Measurements from ENCODE around the gene PTP4A2. TPM values are rescaled to one million over a fixed set of nuclear protein-coding genes. Genes with fewer than 3 reads are reported as not detected.

The PTP4A2 gene
- total RNA-seq, 1 experiment from 2014 or later: 169 TPM

- Histone ChIP-seq H3K4me1 (peaks cover 47% of the 10 kb centered on the region), H3K4me3 (ENCODE audit: low read depth, low read length) (no peak overlapping the region), H3K36me3 (ENCODE audit: control insufficient read depth, insufficient read depth, low read length) (no peaks in the 10 kb centered on the region), H3K9me3 (no peaks in the 10 kb centered on the region), H3K27me3 (replicated peaks; ENCODE audit: control insufficient read depth, insufficient read depth, low read length) (no peaks in the 10 kb centered on the region)
- H3K4me1 Mint-ChIP-seq (ENCODE audit: low read depth, unreplicated experiment): peaks cover 27% of the 10 kb centered on the region
- no peaks in the 10 kb centered on the region for H3K27me3 Mint-ChIP-seq (ENCODE audit: insufficient read depth, unreplicated experiment)
- peak overlapping the region; percentile 79 for H3K27ac Mint-ChIP-seq (ENCODE audit: unreplicated experiment)
- intact Hi-C loops (cut with micrococcal nuclease; ENCODE audit: unreplicated experiment): loop anchor here (1.0 to 2.0 kb wide), 2 partner anchors 17 to 25 kb away; no protein-coding TSS in a partner anchor
- H3K9me3 Mint-ChIP-seq (ENCODE audit: unreplicated experiment): no peaks in the 10 kb centered on the region
- ChIA-PET POLR2A (interaction anchor here (0.5 kb wide), 1 partner anchor 26 kb away, joined by 4 read pairs; no protein-coding TSS in a partner anchor), CTCF (interaction anchor here (0.6 to 3.2 kb wide), 5 partner anchors 16 to 1187 kb away, joined by 3 to 36 read pairs (median 5); no protein-coding TSS in a partner anchor)
- no TSS peak for BruUV-seq (replicated peaks)
- peaks cover 19% of the 10 kb centered on the region for H3K36me3 Mint-ChIP-seq (ENCODE audit: insufficient read depth, unreplicated experiment)
- peak; percentile 26 to 50 for TF ChIP-seq CTCF (IDR thresholded peaks at IDR 0.05; ENCODE audit: insufficient read depth in 1 of 2, low read depth in 1 of 2, low read length in 1 of 2, severe bottlenecking in 1 of 2, unreplicated experiment in 1 of 2)
- peak; percentile 82 to 86 for DNase-seq
- peak overlapping the region; percentile 30 for H3K4me3 Mint-ChIP-seq (ENCODE audit: unreplicated experiment)
Measured at GRCh38 chr1:31939484-31940329, 1.5 kb upstream of the PTP4A2 start.

GRCh38 chr1:31937300-31938183 is 626 bp downstream of the PTP4A2 start:
- H3K9me3 Mint-ChIP-seq (ENCODE audit: unreplicated experiment): no peaks in the 10 kb centered on the region
- POLR2A ChIA-PET: interaction anchor here (0.6 to 1.0 kb wide), 2 partner anchors 26 to 31 kb away, joined by 3 to 8 read pairs; no protein-coding TSS in a partner anchor
- Histone ChIP-seq H3K36me3 (ENCODE audit: control insufficient read depth, insufficient read depth, low read length) (no peaks in the 10 kb centered on the region), H3K9me3 (no peaks in the 10 kb centered on the region), H3K4me3 (ENCODE audit: low read depth, low read length) (peak overlapping the region; percentile 94), H3K27me3 (replicated peaks; ENCODE audit: control insufficient read depth, insufficient read depth, low read length) (no peaks in the 10 kb centered on the region), H3K4me1 (peaks cover 43% of the 10 kb centered on the region)
- H3K27me3 Mint-ChIP-seq (ENCODE audit: insufficient read depth, unreplicated experiment): no peaks in the 10 kb centered on the region
- peak overlapping the region; percentile 99 for H3K4me3 Mint-ChIP-seq (ENCODE audit: unreplicated experiment)
- intact Hi-C loops (cut with micrococcal nuclease; ENCODE audit: unreplicated experiment): loop anchor here (2.0 kb wide), 1 partner anchor 19 kb away; no protein-coding TSS in a partner anchor
- peak; percentile 49 to 61 for DNase-seq
- no TSS peak for BruUV-seq (replicated peaks)
- peaks cover 19% of the 10 kb centered on the region for H3K36me3 Mint-ChIP-seq (ENCODE audit: insufficient read depth, unreplicated experiment)
- CTCF ChIA-PET: interaction anchor here (0.5 to 3.2 kb wide), 6 partner anchors 18 to 148 kb away, joined by 3 to 36 read pairs (median 4); no protein-coding TSS in a partner anchor
- no peak for TF ChIP-seq CTCF (IDR thresholded peaks at IDR 0.05; ENCODE audit: insufficient read depth in 1 of 2, low read depth in 1 of 2, low read length in 1 of 2, severe bottlenecking in 1 of 2, unreplicated experiment in 1 of 2)
- peaks cover 30% of the 10 kb centered on the region for H3K4me1 Mint-ChIP-seq (ENCODE audit: low read depth, unreplicated experiment)
- H3K27ac Mint-ChIP-seq (ENCODE audit: unreplicated experiment): peak overlapping the region; percentile 91

- H3K4me3 Mint-ChIP-seq (ENCODE audit: unreplicated experiment): peak overlapping the region; percentile 99
- no peaks in the 10 kb centered on the region for H3K36me3 ChIP-seq (ENCODE audit: control insufficient read depth, insufficient read depth, low read length)
- H3K27me3 Mint-ChIP-seq (ENCODE audit: insufficient read depth, unreplicated experiment): no peaks in the 10 kb centered on the region
- ChIA-PET POLR2A (no interaction called here), CTCF (no interaction called here)
- no peak for TF ChIP-seq CTCF (IDR thresholded peaks at IDR 0.05; ENCODE audit: insufficient read depth in 1 of 2, low read depth in 1 of 2, low read length in 1 of 2, severe bottlenecking in 1 of 2, unreplicated experiment in 1 of 2)
- peak overlapping the region; percentile 91 for H3K27ac Mint-ChIP-seq (ENCODE audit: unreplicated experiment)
- no peaks in the 10 kb centered on the region for H3K27me3 ChIP-seq (replicated peaks; ENCODE audit: control insufficient read depth, insufficient read depth, low read length)
- intact Hi-C loops (cut with micrococcal nuclease; ENCODE audit: unreplicated experiment): no loop called here
- H3K4me3 ChIP-seq (ENCODE audit: low read depth, low read length): peak overlapping the region; percentile 94
- BruUV-seq (replicated peaks): TSS peak; percentile 28
- no peaks in the 10 kb centered on the region for H3K9me3 ChIP-seq
- DNase-seq: no peak
- H3K36me3 Mint-ChIP-seq (ENCODE audit: insufficient read depth, unreplicated experiment): peaks cover 19% of the 10 kb centered on the region
- H3K4me1 Mint-ChIP-seq (ENCODE audit: low read depth, unreplicated experiment): peaks cover 33% of the 10 kb centered on the region
- H3K4me1 ChIP-seq: peaks cover 47% of the 10 kb centered on the region
- H3K9me3 Mint-ChIP-seq (ENCODE audit: unreplicated experiment): no peaks in the 10 kb centered on the region
Measured at GRCh38 chr1:31936981-31937299, 1.2 kb downstream of the PTP4A2 start.

All from Caco-2 (cell line).